Stomach (tissue), 4 donors: ENCODE data around the gene TMEM30A.

Source experiments
- CTCF ChIP-seq, 7 experiments: fragments of 450-650 bp in 4 of 7; fragments of 200-600 bp in 3 of 7; sonication (generic) in 3 of 7; IDR thresholded peaks; one replicate each; pipeline ENCODE4 v1.5.1; 2016 to 2019; ENCODE audit warnings: antibody characterized with exemption in 7 of 7, control low read depth in 2 of 7, mild to moderate bottlenecking in 1 of 7
- POLR2A ChIP-seq, 4 donors: fragments of 450-650 bp; IDR thresholded peaks; one replicate each; pipeline ENCODE4 v1.6.1; 2016; ENCODE audit warnings: antibody characterized with exemption in 4 of 4, control low read depth in 2 of 4, mild to moderate bottlenecking in 1 of 4, moderate library complexity in 1 of 4
- POLR2AphosphoS5 ChIP-seq, 3 donors: sonication (generic); formaldehyde crosslinking; IDR thresholded peaks; one replicate each; pipeline ENCODE4 v1.6.1; 2016; ENCODE audit warnings: antibody characterized with exemption in 3 of 3

GRCh38 chr6:75288023-75288422, 3.4 kb upstream of the TMEM30A start:
- TF ChIP-seq POLR2AphosphoS5 (IDR thresholded peaks at IDR 0.05) (no peak), CTCF (IDR thresholded peaks at IDR 0.05) (no peak), POLR2A (IDR thresholded peaks at IDR 0.05) (no peak)
